CD4-positive, alpha-beta T cell treated with Interferon gamma for 1 hour (primary cell): ENCODE data around the gene SLC7A9.
"Not testable (repeated sequence)": the region's sequence is repeated elsewhere in the genome, so short reads cannot be mapped to it uniquely, and the experiment has no call there.

ENCODE experiments used
- DNase-seq: peaks from one replicate; pipeline ENCODE4 v3.0.0-alpha.2; 2020

The SLC7A9 gene

GRCh38 chr19:32823747-32824102, 45.8 kb downstream of the SLC7A9 start:
- DNase-seq = no peak

- no peak for DNase-seq
These were observed 46.4 kb downstream of the SLC7A9 start for GRCh38 chr19:32822916-32823746.

GRCh38 chr19:32819419-32820400, 49.9 kb downstream of the SLC7A9 start:
- DNase-seq = no peak

GRCh38 chr19:32818536-32818935, 51.0 kb downstream of the SLC7A9 start:
- DNase-seq = no peak

GRCh38 chr19:32817569-32818476, 51.7 kb downstream of the SLC7A9 start:
- no peak for DNase-seq

- DNase-seq = no peak
These were observed 52.9 kb downstream of the SLC7A9 start for GRCh38 chr19:32816555-32817099.

- no peak for DNase-seq
These were observed 54.9 kb downstream of the SLC7A9 start for GRCh38 chr19:32814624-32815023.

GRCh38 chr19:32813862-32814425, 55.6 kb downstream of the SLC7A9 start:
- no peak for DNase-seq

GRCh38 chr19:32812571-32812970, 57.0 kb downstream of the SLC7A9 start:
- no peak for DNase-seq

GRCh38 chr19:32812036-32812435, 57.5 kb downstream of the SLC7A9 start:
- no peak for DNase-seq

GRCh38 chr19:32811151-32811550, 58.4 kb downstream of the SLC7A9 start:
- no peak for DNase-seq

- no peak for DNase-seq
These were observed 59.1 kb downstream of the SLC7A9 start for GRCh38 chr19:32810452-32810851.

- DNase-seq = no peak
These were observed 59.8 kb downstream of the SLC7A9 start for GRCh38 chr19:32809754-32810153.

- DNase-seq = no peak
These were observed 60.3 kb downstream of the SLC7A9 start for GRCh38 chr19:32809254-32809653.

- no peak for DNase-seq
These were observed 61.3 kb downstream of the SLC7A9 start for GRCh38 chr19:32808236-32808635.

- DNase-seq = no peak
These were observed 66.7 kb downstream of the SLC7A9 start for GRCh38 chr19:32802840-32803239.

GRCh38 chr19:32800754-32801153, 68.8 kb downstream of the SLC7A9 start:
- no peak for DNase-seq

GRCh38 chr19:32800191-32800590, 69.4 kb downstream of the SLC7A9 start:
- DNase-seq = no peak

- DNase-seq = no peak
These were observed 71.4 kb downstream of the SLC7A9 start for GRCh38 chr19:32798201-32798600.

- no peak for DNase-seq
These were observed 80.1 kb downstream of the SLC7A9 start for GRCh38 chr19:32789429-32789828.

- DNase-seq = not testable (repeated sequence)
These were observed 81.7 kb downstream of the SLC7A9 start for GRCh38 chr19:32787895-32788294.
